ENCODE results near the gene SESTD1. TPM values are rescaled to one million over a fixed set of nuclear protein-coding genes. Genes with fewer than 3 reads are reported as not detected.

The SESTD1 gene
- total RNA-seq, 1 experiment from 2014 or later: 26.6 TPM

- H4K20me1 ChIP-seq (ENCODE audit: insufficient read depth): no peaks in the 10 kb centered on the region
- H3K9me3 ChIP-seq (ENCODE audit: control insufficient read depth in 1 of 2, insufficient read depth in 1 of 2, low read depth in 1 of 2, low read length in 2 of 2): peaks cover 0 to 4% of the 10 kb centered on the region in 2 experiments; a peak in 1 of 4 replicates
- no peaks in the 10 kb centered on the region; a peak in 1 of 4 replicates for H3K4me1 ChIP-seq (ENCODE audit: control insufficient read depth in 1 of 2, insufficient read depth in 2 of 2, low read length in 2 of 2)
- no peak overlapping the region for H2AFZ ChIP-seq (ENCODE audit: low read depth, low read length, poor library complexity, severe bottlenecking)
- CTCF ChIA-PET: interaction anchor here (1.6 kb wide), 1 partner anchor 25 kb away, joined by 7 read pairs; no protein-coding TSS in a partner anchor
- H3K27ac ChIP-seq (ENCODE audit: low read depth, low read length): no peak overlapping the region
- POLR2A ChIA-PET: no interaction called here
- no peaks in the 10 kb centered on the region; a peak in 1 of 4 replicates for H3K36me3 ChIP-seq (ENCODE audit: control insufficient read depth in 1 of 2, insufficient read depth in 2 of 2, low read length in 2 of 2)
- no peak overlapping the region for H3K4me2 ChIP-seq (ENCODE audit: low read length)
- intact Hi-C loops (cut with micrococcal nuclease): no loop called here
- H3K4me3 ChIP-seq (replicated peaks in 1 of 2; ENCODE audit: low read depth in 1 of 2, low read length in 2 of 2): no peak overlapping the region
- no TSS peak for BruUV-seq (replicated peaks)
- no peak for DNase-seq (ENCODE audit: low read depth, low spot score)
- H3K9ac ChIP-seq (ENCODE audit: low read length): no peak overlapping the region
- RAD21 ChIA-PET (ENCODE audit: low non-redundant PET in 1 of 2, low total read pairs in 2 of 2, uncharacterized antibody in 2 of 2, unreplicated experiment in 2 of 2): interaction anchor here in 1 of 2 experiments (0.6 kb wide), 1 partner anchor 52 kb away, joined by 4 read pairs; no protein-coding TSS in a partner anchor
- H3K79me2 ChIP-seq (ENCODE audit: insufficient read depth, low read length): no peaks in the 10 kb centered on the region
- no peak for ATAC-seq
- H3K27me3 ChIP-seq (ENCODE audit: insufficient read depth, low read length): no peaks in the 10 kb centered on the region
- TF ChIP-seq, protein P1, sequence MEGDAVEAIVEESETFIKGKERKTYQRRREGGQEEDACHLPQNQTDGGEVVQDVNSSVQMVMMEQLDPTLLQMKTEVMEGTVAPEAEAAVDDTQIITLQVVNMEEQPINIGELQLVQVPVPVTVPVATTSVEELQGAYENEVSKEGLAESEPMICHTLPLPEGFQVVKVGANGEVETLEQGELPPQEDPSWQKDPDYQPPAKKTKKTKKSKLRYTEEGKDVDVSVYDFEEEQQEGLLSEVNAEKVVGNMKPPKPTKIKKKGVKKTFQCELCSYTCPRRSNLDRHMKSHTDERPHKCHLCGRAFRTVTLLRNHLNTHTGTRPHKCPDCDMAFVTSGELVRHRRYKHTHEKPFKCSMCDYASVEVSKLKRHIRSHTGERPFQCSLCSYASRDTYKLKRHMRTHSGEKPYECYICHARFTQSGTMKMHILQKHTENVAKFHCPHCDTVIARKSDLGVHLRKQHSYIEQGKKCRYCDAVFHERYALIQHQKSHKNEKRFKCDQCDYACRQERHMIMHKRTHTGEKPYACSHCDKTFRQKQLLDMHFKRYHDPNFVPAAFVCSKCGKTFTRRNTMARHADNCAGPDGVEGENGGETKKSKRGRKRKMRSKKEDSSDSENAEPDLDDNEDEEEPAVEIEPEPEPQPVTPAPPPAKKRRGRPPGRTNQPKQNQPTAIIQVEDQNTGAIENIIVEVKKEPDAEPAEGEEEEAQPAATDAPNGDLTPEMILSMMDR (IDR thresholded peaks at IDR 0.05 in 2 of 3, conservative IDR thresholded peaks at IDR 0.05 in 1 of 3; ENCODE audit: borderline replicate concordance in 1 of 3, insufficient read depth in 1 of 3, low read depth in 2 of 3, low read length in 2 of 3): peak in 1 of 3 experiments; percentile 19; a peak in 2 of 6 replicates
- TF ChIP-seq SRF (IDR thresholded peaks at IDR 0.05; ENCODE audit: low read depth): no peak
- no peaks in the 10 kb centered on the region for H3K9me2 ChIP-seq (ENCODE audit: insufficient read depth)
Observed at GRCh38 chr2:179193759-179194394, 70.8 kb downstream of the SESTD1 start.

- no peak for DNase-seq (ENCODE audit: low read depth, low spot score)
- Histone ChIP-seq H3K9me3 (ENCODE audit: control insufficient read depth in 1 of 2, insufficient read depth in 1 of 2, low read depth in 1 of 2, low read length in 2 of 2) (peaks cover 0 to 4% of the 10 kb centered on the region in 2 experiments; a peak in 1 of 4 replicates), H3K9me2 (ENCODE audit: insufficient read depth) (no peaks in the 10 kb centered on the region), H2AFZ (ENCODE audit: low read depth, low read length, poor library complexity, severe bottlenecking) (no peak overlapping the region), H3K9ac (ENCODE audit: low read length) (no peak overlapping the region), H3K79me2 (ENCODE audit: insufficient read depth, low read length) (no peaks in the 10 kb centered on the region), H3K4me2 (ENCODE audit: low read length) (no peak overlapping the region), H3K27me3 (ENCODE audit: insufficient read depth, low read length) (no peaks in the 10 kb centered on the region), H3K4me1 (ENCODE audit: control insufficient read depth in 1 of 2, insufficient read depth in 2 of 2, low read length in 2 of 2) (no peaks in the 10 kb centered on the region; a peak in 1 of 4 replicates), H3K36me3 (ENCODE audit: control insufficient read depth in 1 of 2, insufficient read depth in 2 of 2, low read length in 2 of 2) (no peaks in the 10 kb centered on the region; a peak in 1 of 4 replicates), H4K20me1 (ENCODE audit: insufficient read depth) (no peaks in the 10 kb centered on the region), H3K27ac (ENCODE audit: low read depth, low read length) (no peak overlapping the region), H3K4me3 (replicated peaks in 1 of 2; ENCODE audit: low read depth in 1 of 2, low read length in 2 of 2) (no peak overlapping the region)
- ChIA-PET CTCF (no interaction called here), POLR2A (no interaction called here), RAD21 (ENCODE audit: low non-redundant PET in 1 of 2, low total read pairs in 2 of 2, uncharacterized antibody in 2 of 2, unreplicated experiment in 2 of 2) (no interaction called here)
- no peak for ATAC-seq
- no TSS peak for BruUV-seq (replicated peaks)
- intact Hi-C loops (cut with micrococcal nuclease): no loop called here
- TF ChIP-seq, protein P2, sequence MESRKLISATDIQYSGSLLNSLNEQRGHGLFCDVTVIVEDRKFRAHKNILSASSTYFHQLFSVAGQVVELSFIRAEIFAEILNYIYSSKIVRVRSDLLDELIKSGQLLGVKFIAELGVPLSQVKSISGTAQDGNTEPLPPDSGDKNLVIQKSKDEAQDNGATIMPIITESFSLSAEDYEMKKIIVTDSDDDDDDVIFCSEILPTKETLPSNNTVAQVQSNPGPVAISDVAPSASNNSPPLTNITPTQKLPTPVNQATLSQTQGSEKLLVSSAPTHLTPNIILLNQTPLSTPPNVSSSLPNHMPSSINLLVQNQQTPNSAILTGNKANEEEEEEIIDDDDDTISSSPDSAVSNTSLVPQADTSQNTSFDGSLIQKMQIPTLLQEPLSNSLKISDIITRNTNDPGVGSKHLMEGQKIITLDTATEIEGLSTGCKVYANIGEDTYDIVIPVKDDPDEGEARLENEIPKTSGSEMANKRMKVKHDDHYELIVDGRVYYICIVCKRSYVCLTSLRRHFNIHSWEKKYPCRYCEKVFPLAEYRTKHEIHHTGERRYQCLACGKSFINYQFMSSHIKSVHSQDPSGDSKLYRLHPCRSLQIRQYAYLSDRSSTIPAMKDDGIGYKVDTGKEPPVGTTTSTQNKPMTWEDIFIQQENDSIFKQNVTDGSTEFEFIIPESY (IDR thresholded peaks at IDR 0.05; ENCODE audit: extremely low read depth, insufficient replicate concordance, low read length): no peak
- no peak for TF ChIP-seq POLR2AphosphoS5 (IDR thresholded peaks at IDR 0.05; ENCODE audit: low read depth, low read length)
- TF ChIP-seq TCF7L2 (IDR thresholded peaks at IDR 0.05; ENCODE audit: borderline replicate concordance, extremely low read depth, insufficient read depth, insufficient read length): no peak
- no peak for TF ChIP-seq JUND (IDR thresholded peaks at IDR 0.05)
- TF ChIP-seq ATF3 (IDR thresholded peaks at IDR 0.05): no peak
- no peak for TF ChIP-seq REST (IDR thresholded peaks at IDR 0.05; ENCODE audit: low read depth)
- TF ChIP-seq EZH2phosphoT487 (IDR thresholded peaks at IDR 0.05; ENCODE audit: borderline replicate concordance): no peak
- no peak for TF ChIP-seq FOSL1 (IDR thresholded peaks at IDR 0.05; ENCODE audit: low read depth)
Observed at GRCh38 chr2:179191110-179191509, 73.5 kb downstream of the SESTD1 start.

All from HCT116 (cell line).